Left lung (tissue), 14 donors: ENCODE data around the gene SEC24D. TPM values are rescaled to one million over a fixed set of nuclear protein-coding genes. Genes with fewer than 3 reads are reported as not detected.

ENCODE experiments used
- ATAC-seq: fragments of 200-7000 bp; cut with Tn5 transposase; one replicate; pipeline ENCODE4 v1.9.1; 2020; ENCODE audit warnings: moderate library complexity
- DNase-seq, 4 donors: peaks; one replicate each; pipeline ENCODE4 v3.0.0-alpha.2; 2013 to 2020
- H3K27ac ChIP-seq, 2 donors: fragments of 200-600 bp; sonication (generic) in 1 of 2; one replicate each; pipeline versions ENCODE4 v1.5.0 to v1.8.0; 2020 to 2021
- H3K27me3 ChIP-seq, 2 donors: fragments of 200-600 bp; sonication (generic) in 1 of 2; one replicate each; pipeline versions ENCODE4 v1.5.0 to v1.8.0; 2020 to 2021
- H3K36me3 ChIP-seq, 2 donors: fragments of 200-600 bp; sonication (generic) in 1 of 2; one replicate each; pipeline versions ENCODE4 v1.5.0 to v1.8.0; 2020 to 2021
- H3K4me1 ChIP-seq, 2 donors: fragments of 200-600 bp; one replicate each; pipeline ENCODE4 v1.8.0; 2021
- H3K4me3 ChIP-seq, 2 donors: fragments of 200-600 bp; sonication (generic) in 1 of 2; one replicate each; pipeline versions ENCODE4 v1.5.0 to v1.8.0; 2020 to 2021; ENCODE audit warnings: mild to moderate bottlenecking in 1 of 2
- H3K9me3 ChIP-seq, 2 donors: fragments of 200-600 bp; sonication (generic) in 1 of 2; one replicate each; pipeline versions ENCODE4 v1.5.0 to v1.8.0; 2020 to 2021
- CTCF ChIP-seq, 2 donors: fragments of 200-600 bp; sonication (generic) in 1 of 2; IDR thresholded peaks; one replicate each; pipeline versions ENCODE4 v1.5.0 to v1.8.0; 2021; ENCODE audit warnings: antibody characterized with exemption in 2 of 2
- intact Hi-C, 2 donors: fragments of 100-400 bp; cut with DNase I; formaldehyde crosslinking; loops; one replicate each; pipeline versions ENCODE4 v1.11.2 to v1.14.2; 2022
- long read RNA-seq, 12 donors: library from polyadenylated mRNA in 2 of 12; unstranded in 2 of 12; transcript quantifications; one replicate each; pipeline ENCODE4 v2.0.0 and lab custom pipeline, GENCODE V29; 2019 to 2026
- polyA plus RNA-seq, 6 donors: library from polyadenylated mRNA; unstranded; fragments of 120-200 nt; gene quantifications; one replicate each; pipeline ENCODE4 v1.2.1, GENCODE V29; 2013; ENCODE audit not compliant: insufficient read length in 6 of 6
- total RNA-seq, 2 donors: library from RNA; stranded (reverse); fragmentation: NEBNext Ultra II Directional; extraction: Animal tissue kit (Norgen Biotek cat#: 25700); gene quantifications; one replicate each; pipeline ENCODE4 v1.2.1, GENCODE V29; 2021
- donor health status: DM: no; HTN: yes; CAD: no.
- donor health status: DM: no; HTN: no; CAD: no.

SEC24D gene
- total RNA-seq (10 to 100 TPM; 97.0 to 99.4 TPM), polyA plus RNA-seq (10 to 100 TPM; 40.7 to 57.0 (median 48.4) TPM)
- long read RNA-seq, donor 1, full-length matches to known transcripts: 3 of 10 reads
- long read RNA-seq, donor 1, partial matches to known transcripts: 7 of 10 reads
- long read RNA-seq, donor 1, other reads (novel, unspliced or antisense): 0 of 10 reads
- long read RNA-seq, donor 2, full-length matches to known transcripts: 3 of 11 reads
- long read RNA-seq, donor 2, partial matches to known transcripts: 8 of 11 reads
- long read RNA-seq, donor 2, other reads (novel, unspliced or antisense): 0 of 11 reads
- long read RNA-seq, donor 3, full-length matches to known transcripts: 2 of 2 reads
- long read RNA-seq, donor 3, partial matches to known transcripts: 0 of 2 reads
- long read RNA-seq, donor 3, other reads (novel, unspliced or antisense): 0 of 2 reads
- long read RNA-seq, donor 4, partial matches to known transcripts: 1 of 2 reads
- long read RNA-seq, donor 4, other reads (novel, unspliced or antisense): 1 of 2 reads
- long read RNA-seq, donor 5, full-length matches to known transcripts: 3 of 3 reads
- long read RNA-seq, donor 5, partial matches to known transcripts: 0 of 3 reads
- long read RNA-seq, donor 5, other reads (novel, unspliced or antisense): 0 of 3 reads
- long read RNA-seq, donor 6, full-length matches to known transcripts: 1 of 1 reads
- long read RNA-seq, donor 6, partial matches to known transcripts: 0 of 1 reads
- long read RNA-seq, donor 6, other reads (novel, unspliced or antisense): 0 of 1 reads
- long read RNA-seq, donor 7, full-length matches to known transcripts: 4 of 4 reads
- long read RNA-seq, donor 7, partial matches to known transcripts: 0 of 4 reads
- long read RNA-seq, donor 7, other reads (novel, unspliced or antisense): 0 of 4 reads
- long read RNA-seq, donor 8, full-length matches to known transcripts: 6 of 6 reads
- long read RNA-seq, donor 8, partial matches to known transcripts: 0 of 6 reads
- long read RNA-seq, donor 8, other reads (novel, unspliced or antisense): 0 of 6 reads
- long read RNA-seq, donor 9: 0 reads
- long read RNA-seq, donor 10, partial matches to known transcripts: 3 of 3 reads
- long read RNA-seq, donor 10, other reads (novel, unspliced or antisense): 0 of 3 reads
- long read RNA-seq, donor 11: 0 reads
- long read RNA-seq, donor 12, full-length matches to known transcripts: 2 of 2 reads
- long read RNA-seq, donor 12, partial matches to known transcripts: 0 of 2 reads
- long read RNA-seq, donor 12, other reads (novel, unspliced or antisense): 0 of 2 reads

- H3K4me3 ChIP-seq: peak within 1 kb of the TSS; percentile 93 to 97
- TF ChIP-seq CTCF (IDR thresholded peaks at IDR 0.05): peak in 1 of 2 donors; percentile 32
- intact Hi-C loops: no loop called here
- peak; percentile 92 for ATAC-seq
- no peaks in the 10 kb centered on the region for H3K27me3 ChIP-seq
- H3K36me3 ChIP-seq: peaks cover 0 to 23% of the 10 kb centered on the region in 2 donors
- DNase-seq: peak; percentile 87 to 98 (median 92)
- H3K27ac ChIP-seq: peak within 1 kb of the TSS; percentile 98
- peaks cover 5 to 43% of the 10 kb centered on the region in 2 donors for H3K4me1 ChIP-seq
- H3K9me3 ChIP-seq: no peaks in the 10 kb centered on the region
Measured at GRCh38 chr4:118835571-118836300, at the start of gene SEC24D. Gene SEC24D (minus strand): TSS chr4:118836126. CDS start chr4:118833696, 2,430 bp downstream.

GRCh38 chr4:118884716-118885115, 48.8 kb upstream of the SEC24D start:
- DNase-seq: no peak
- H3K4me3 ChIP-seq: no peak overlapping the region
- no peak overlapping the region for H3K27ac ChIP-seq
- ATAC-seq: no peak
- no peak for TF ChIP-seq CTCF (IDR thresholded peaks at IDR 0.05)
- H3K4me1 ChIP-seq: peaks cover 0 to 14% of the 10 kb centered on the region in 2 donors
- intact Hi-C loops: no loop called here
- H3K27me3 ChIP-seq: peaks cover 0 to 21% of the 10 kb centered on the region in 2 donors
- H3K36me3 ChIP-seq: no peaks in the 10 kb centered on the region
- no peaks in the 10 kb centered on the region for H3K9me3 ChIP-seq

GRCh38 chr4:118883861-118884260, 47.9 kb upstream of the SEC24D start:
- Histone ChIP-seq H3K4me1 (peaks cover 0 to 7% of the 10 kb centered on the region in 2 donors), H3K9me3 (peaks cover 0 to under 1% of the 10 kb centered on the region in 2 donors), H3K27me3 (peaks cover 0 to 13% of the 10 kb centered on the region in 2 donors), H3K4me3 (no peak overlapping the region), H3K36me3 (no peaks in the 10 kb centered on the region), H3K27ac (no peak overlapping the region)
- TF ChIP-seq CTCF (IDR thresholded peaks at IDR 0.05): peak in 1 of 2 donors; percentile 9
- ATAC-seq (no peak), DNase-seq (no peak)
- intact Hi-C loops: no loop called here

- DNase-seq (no peak), ATAC-seq (no peak)
- Histone ChIP-seq H3K4me3 (no peak overlapping the region), H3K9me3 (peaks cover 0 to 8% of the 10 kb centered on the region in 2 donors), H3K27ac (no peak overlapping the region), H3K4me1 (no peaks in the 10 kb centered on the region), H3K36me3 (no peaks in the 10 kb centered on the region), H3K27me3 (no peaks in the 10 kb centered on the region)
- TF ChIP-seq CTCF (IDR thresholded peaks at IDR 0.05): no peak
- intact Hi-C loops: no loop called here
Measured at GRCh38 chr4:118881512-118882146, 45.7 kb upstream of the SEC24D start.
